D341Med (cell line): ENCODE results near the gene CXXC5.

Experiments
- DNase-seq: peaks from one replicate; pipeline ENCODE4 v3.0.0; 2012; ENCODE audit warnings: low spot score

The CXXC5 gene

GRCh38 chr5:139664727-139665351, 16.7 kb downstream of the CXXC5 start:
- DNase-seq: peak; percentile 85

GRCh38 chr5:139665626-139666025, 17.5 kb downstream of the CXXC5 start:
- no peak for DNase-seq

- no peak for DNase-seq
These were observed 18.4 kb downstream of the CXXC5 start for GRCh38 chr5:139666551-139666950.

GRCh38 chr5:139667001-139667729, 19.0 kb downstream of the CXXC5 start:
- DNase-seq: no peak

GRCh38 chr5:139667730-139668063, 19.5 kb downstream of the CXXC5 start:
- DNase-seq: no peak

- DNase-seq: no peak
These were observed 20.1 kb downstream of the CXXC5 start for GRCh38 chr5:139668064-139668880.

- peak; percentile 63 for DNase-seq
These were observed 20.9 kb downstream of the CXXC5 start for GRCh38 chr5:139668924-139669661.

GRCh38 chr5:139669662-139670368, 21.7 kb downstream of the CXXC5 start:
- DNase-seq: no peak

GRCh38 chr5:139670369-139671095, 22.4 kb downstream of the CXXC5 start:
- no peak for DNase-seq

- no peak for DNase-seq
These were observed 23.1 kb downstream of the CXXC5 start for GRCh38 chr5:139671096-139671841.

GRCh38 chr5:139675213-139675612, 27.1 kb downstream of the CXXC5 start:
- DNase-seq: no peak

GRCh38 chr5:139675825-139676224, 27.7 kb downstream of the CXXC5 start:
- DNase-seq: no peak

- no peak for DNase-seq
These were observed 28.3 kb downstream of the CXXC5 start for GRCh38 chr5:139676406-139676805.

- DNase-seq: no peak
These were observed 29.0 kb downstream of the CXXC5 start for GRCh38 chr5:139676951-139677735.

GRCh38 chr5:139677736-139678613, 29.8 kb downstream of the CXXC5 start:
- no peak for DNase-seq

- DNase-seq: no peak
These were observed 30.9 kb downstream of the CXXC5 start for GRCh38 chr5:139678751-139679750.
